GM06990 (cell line): Measurements from ENCODE around the gene PDLIM4.

Source experiments
- DNase-seq: peaks from one replicate; pipeline ENCODE4 v3.0.0-alpha.2; 2011; ENCODE audit not compliant: insufficient read length; ENCODE audit errors: extremely low read depth
- H3K27me3 ChIP-seq: replicated peaks from 2 replicates; pipeline ENCODE4 v1.6.0; 2011; ENCODE audit warnings: low read length; ENCODE audit not compliant: control insufficient read depth, insufficient read depth
- H3K36me3 ChIP-seq: 2 replicates; pipeline ENCODE4 v1.5.1; 2011; ENCODE audit warnings: low read length; ENCODE audit not compliant: control insufficient read depth, insufficient read depth
- H3K4me3 ChIP-seq: replicated peaks from 2 replicates; pipeline ENCODE4 v1.5.1; 2011; ENCODE audit warnings: low read depth, mild to moderate bottlenecking, control low read depth, low read length
- CTCF ChIP-seq: IDR thresholded peaks from 2 replicates; pipeline ENCODE4 v1.5.1; 2011; ENCODE audit warnings: low read length, control low read depth, mild to moderate bottlenecking, inconsistent platforms; ENCODE audit not compliant: insufficient read depth, poor library complexity, severe bottlenecking

The PDLIM4 gene

GRCh38 chr5:132322266-132322665 lies 64.8 kb downstream of the PDLIM4 start:
- no peak for TF ChIP-seq CTCF
- no peak for DNase-seq
- Histone ChIP-seq H3K36me3 (no peaks in the 10 kb centered on the region), H3K4me3 (no peak overlapping the region), H3K27me3 (no peaks in the 10 kb centered on the region)
